ENCODE measurements around the gene LYRM7. TPM values are rescaled to one million over a fixed set of nuclear protein-coding genes. Genes with fewer than 3 reads are reported as not detected.
"Not testable (repeated sequence)": the region's sequence is repeated elsewhere in the genome, so short reads cannot be mapped to it uniquely, and the experiment has no call there.

LYRM7 gene
- total RNA-seq, 1 donor from 2014 or later: 10.7 TPM

GRCh38 chr5:131245312-131245711 is 74.6 kb downstream of the LYRM7 start:
- no peak for DNase-seq (ENCODE audit: low read depth, low spot score)
- TF ChIP-seq CTCF (conservative IDR thresholded peaks at IDR 0.05): no peak
- Mint-ChIP-seq H3K27me3 (ENCODE audit: low read depth) (no peaks in the 10 kb centered on the region), H3K4me3 (no peak overlapping the region), H3K9me3 (no peaks in the 10 kb centered on the region), H3K4me1 (no peaks in the 10 kb centered on the region), H3K27ac (ENCODE audit: unreplicated experiment) (no peak overlapping the region), H3K36me3 (ENCODE audit: low read depth) (no peaks in the 10 kb centered on the region)

GRCh38 chr5:131245948-131246347 is 75.2 kb downstream of the LYRM7 start:
- no peak for DNase-seq (ENCODE audit: low read depth, low spot score)
- Mint-ChIP-seq H3K9me3 (no peaks in the 10 kb centered on the region), H3K36me3 (ENCODE audit: low read depth) (no peaks in the 10 kb centered on the region), H3K4me3 (no peak overlapping the region), H3K27me3 (ENCODE audit: low read depth) (no peaks in the 10 kb centered on the region), H3K4me1 (no peaks in the 10 kb centered on the region), H3K27ac (ENCODE audit: unreplicated experiment) (no peak overlapping the region)
- TF ChIP-seq CTCF (conservative IDR thresholded peaks at IDR 0.05): no peak

GRCh38 chr5:131246504-131246903 is 75.8 kb downstream of the LYRM7 start:
- DNase-seq (ENCODE audit: low read depth, low spot score): no peak
- H3K27me3 Mint-ChIP-seq (ENCODE audit: low read depth): no peaks in the 10 kb centered on the region
- no peaks in the 10 kb centered on the region for H3K9me3 Mint-ChIP-seq
- no peaks in the 10 kb centered on the region for H3K36me3 Mint-ChIP-seq (ENCODE audit: low read depth)
- no peak overlapping the region for H3K27ac Mint-ChIP-seq (ENCODE audit: unreplicated experiment)
- H3K4me1 Mint-ChIP-seq: no peaks in the 10 kb centered on the region
- no peak for TF ChIP-seq CTCF (conservative IDR thresholded peaks at IDR 0.05)
- H3K4me3 Mint-ChIP-seq: no peak overlapping the region

GRCh38 chr5:131250751-131251475 is 80.2 kb downstream of the LYRM7 start:
- Mint-ChIP-seq H3K9me3 (no peaks in the 10 kb centered on the region), H3K4me3 (no peak overlapping the region), H3K27ac (ENCODE audit: unreplicated experiment) (no peak overlapping the region), H3K36me3 (ENCODE audit: low read depth) (no peaks in the 10 kb centered on the region), H3K4me1 (no peaks in the 10 kb centered on the region), H3K27me3 (ENCODE audit: low read depth) (no peaks in the 10 kb centered on the region)
- no peak for TF ChIP-seq CTCF (conservative IDR thresholded peaks at IDR 0.05)
- no peak for DNase-seq (ENCODE audit: low read depth, low spot score)

GRCh38 chr5:131252824-131253171 is 82.1 kb downstream of the LYRM7 start:
- Mint-ChIP-seq H3K4me3 (no peak overlapping the region), H3K27me3 (ENCODE audit: low read depth) (no peaks in the 10 kb centered on the region), H3K36me3 (ENCODE audit: low read depth) (no peaks in the 10 kb centered on the region), H3K9me3 (no peaks in the 10 kb centered on the region), H3K27ac (ENCODE audit: unreplicated experiment) (no peak overlapping the region), H3K4me1 (no peaks in the 10 kb centered on the region)
- no peak for TF ChIP-seq CTCF (conservative IDR thresholded peaks at IDR 0.05)
- no peak for DNase-seq (ENCODE audit: low read depth, low spot score)

GRCh38 chr5:131254025-131254424 is 83.3 kb downstream of the LYRM7 start:
- not testable (repeated sequence) for H3K36me3 Mint-ChIP-seq (ENCODE audit: low read depth); H3K4me3 Mint-ChIP-seq; H3K27me3 Mint-ChIP-seq (ENCODE audit: low read depth); H3K27ac Mint-ChIP-seq (ENCODE audit: unreplicated experiment); H3K4me1 Mint-ChIP-seq; DNase-seq (ENCODE audit: low read depth, low spot score); H3K9me3 Mint-ChIP-seq

All from neural crest cell (in vitro differentiated cells).